Measurements from ENCODE around the gene CHGA.

The CHGA gene

DNA sequence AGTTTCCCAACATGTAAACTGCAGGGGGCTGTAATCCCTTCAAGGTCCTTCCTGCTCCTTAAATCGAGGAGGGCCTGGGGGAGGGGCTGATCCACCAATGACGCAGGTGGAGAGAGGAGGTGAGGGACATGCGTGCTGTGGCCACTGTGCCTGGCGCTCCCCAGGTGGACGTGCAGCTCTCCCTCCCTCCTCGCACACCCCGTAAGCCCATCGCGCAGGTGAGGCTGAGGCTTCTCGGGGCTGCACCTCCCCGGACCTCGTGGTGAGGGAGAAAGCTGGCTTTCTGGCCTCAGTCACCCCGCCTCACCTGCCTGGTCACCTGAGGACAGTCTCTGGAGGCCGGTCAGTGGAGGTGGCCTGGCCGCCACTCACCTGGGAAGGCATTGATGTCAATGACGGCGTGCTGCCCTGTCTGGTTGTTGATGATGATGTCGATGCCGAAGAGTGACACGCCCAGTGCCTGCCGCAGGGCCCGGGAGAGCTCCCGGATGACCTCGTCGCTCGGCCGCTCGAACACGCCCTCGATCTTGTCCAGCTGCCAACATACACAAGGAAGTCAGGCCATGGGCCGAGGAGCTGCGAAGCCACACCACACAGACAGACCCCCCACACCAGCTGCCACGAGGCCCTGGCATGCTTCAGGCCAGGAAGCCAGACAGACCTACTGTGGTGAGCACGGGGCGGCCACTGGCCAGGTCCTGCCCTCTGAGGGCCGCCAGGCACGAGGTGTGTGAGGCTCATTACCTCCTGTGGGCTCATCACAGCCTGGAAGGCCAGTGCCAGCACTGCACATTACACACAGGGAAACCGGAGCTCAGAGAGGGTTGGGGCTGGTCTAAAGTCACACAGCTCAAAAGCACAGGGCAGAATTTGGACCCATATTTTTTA, 23.3 kb downstream of the CHGA start:
- no peak for DNase-seq

DNA sequence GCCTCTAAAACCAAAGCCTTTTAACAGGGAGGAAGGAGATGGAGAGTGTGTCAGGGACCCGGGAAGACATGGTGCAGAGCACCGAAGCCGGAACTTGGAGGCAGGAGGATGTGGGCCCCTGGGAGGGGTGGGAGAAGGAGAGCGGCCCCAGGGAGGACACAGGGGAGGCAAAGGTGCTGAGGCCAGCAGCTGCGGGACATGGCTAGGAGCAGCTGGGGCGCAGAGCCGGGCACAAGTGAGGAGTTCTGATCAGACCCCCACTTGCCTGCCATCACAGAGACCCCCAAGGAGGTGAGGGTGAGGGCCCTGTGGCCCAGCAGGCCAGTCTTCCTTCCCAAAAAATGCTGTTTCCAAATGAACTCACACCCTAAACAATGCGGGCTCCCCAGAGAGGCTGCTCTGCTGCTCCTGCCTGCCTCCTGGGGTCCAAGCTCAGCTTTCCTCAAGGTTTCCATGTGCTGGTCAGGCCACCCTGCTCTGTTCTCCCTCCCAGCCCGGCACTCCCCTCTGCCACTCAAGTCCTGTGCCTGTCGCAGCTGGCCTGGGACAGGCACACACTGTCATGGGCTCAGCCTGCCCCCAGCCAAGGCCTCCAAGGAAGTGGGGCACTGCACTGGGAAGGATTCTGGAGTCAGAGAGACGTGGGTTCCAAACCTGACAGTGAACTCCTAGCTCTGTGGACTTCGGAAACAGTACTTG, 24.0 kb downstream of the CHGA start:
- no peak for DNase-seq

DNA sequence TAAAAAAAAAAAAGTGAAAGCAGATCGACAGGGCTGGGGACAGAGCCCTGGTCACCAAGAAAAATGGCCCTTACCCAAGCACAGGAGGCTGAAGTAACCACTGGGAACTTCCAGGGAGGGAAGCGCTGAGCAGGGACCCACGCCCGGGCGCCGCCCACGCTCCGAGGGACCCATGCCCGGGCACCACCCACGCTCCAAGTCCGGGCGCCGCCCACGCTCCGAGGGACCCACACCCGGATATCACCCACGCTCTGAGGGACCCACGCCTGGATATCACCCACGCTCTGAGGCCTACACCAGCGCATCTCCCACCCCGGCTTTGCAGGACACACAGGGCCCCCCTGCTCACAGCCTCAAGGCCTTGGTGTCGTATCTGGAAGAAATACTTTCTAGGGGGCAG, 25.7 kb downstream of the CHGA start:
- DNase-seq, result no peak

DNA sequence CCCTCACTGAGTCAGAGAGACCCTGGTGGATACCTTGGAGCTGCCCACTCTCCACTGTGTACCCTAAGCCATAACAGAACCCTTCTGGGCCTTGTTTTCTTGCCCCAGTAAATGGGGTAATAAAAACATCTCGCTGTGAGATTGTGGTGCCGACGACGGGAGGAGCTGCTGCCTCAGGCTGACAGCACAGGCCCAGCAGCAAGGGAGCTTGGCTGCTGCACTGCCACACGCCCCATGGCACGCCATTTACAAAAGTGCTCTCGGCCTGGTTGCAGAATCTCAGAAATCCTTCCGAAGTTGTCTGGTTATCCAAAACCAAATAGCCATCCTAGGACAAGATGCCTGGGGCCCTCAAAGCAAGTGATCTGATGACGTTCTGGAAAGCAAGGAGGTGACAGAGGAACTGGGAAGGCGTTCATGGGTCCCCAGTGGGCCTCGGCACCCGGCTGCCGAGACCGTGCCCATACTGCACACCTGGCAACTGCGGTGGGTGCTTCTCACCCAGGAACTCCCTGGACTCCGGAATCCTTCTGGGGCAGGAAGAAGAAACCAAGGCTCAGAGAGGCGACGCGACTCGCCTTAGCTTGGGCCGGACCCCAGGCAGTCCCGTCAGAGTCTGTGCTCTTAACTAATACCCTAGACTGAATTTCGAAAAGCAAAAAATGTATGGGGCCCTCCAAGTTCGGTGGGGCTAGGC, 26.7 kb downstream of the CHGA start:
- no peak for DNase-seq

DNA sequence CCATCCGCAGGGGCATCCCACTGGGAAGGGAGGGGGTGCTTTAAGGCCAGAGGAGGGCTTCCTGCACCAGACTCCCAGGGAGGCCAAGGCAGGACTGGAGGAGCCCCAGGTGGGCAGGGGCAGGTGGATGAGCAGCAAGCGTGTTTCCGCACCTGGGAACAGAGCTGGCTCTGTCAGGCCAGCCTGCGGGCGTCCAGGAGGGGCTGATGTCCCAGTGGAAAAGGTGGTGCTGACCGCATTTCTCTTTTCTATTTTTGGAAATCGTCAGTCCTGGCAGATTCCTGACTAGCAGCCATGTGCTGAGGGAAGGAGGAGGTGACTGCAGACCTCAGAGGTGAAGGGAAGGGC, 27.2 kb downstream of the CHGA start:
- no peak for DNase-seq

DNA sequence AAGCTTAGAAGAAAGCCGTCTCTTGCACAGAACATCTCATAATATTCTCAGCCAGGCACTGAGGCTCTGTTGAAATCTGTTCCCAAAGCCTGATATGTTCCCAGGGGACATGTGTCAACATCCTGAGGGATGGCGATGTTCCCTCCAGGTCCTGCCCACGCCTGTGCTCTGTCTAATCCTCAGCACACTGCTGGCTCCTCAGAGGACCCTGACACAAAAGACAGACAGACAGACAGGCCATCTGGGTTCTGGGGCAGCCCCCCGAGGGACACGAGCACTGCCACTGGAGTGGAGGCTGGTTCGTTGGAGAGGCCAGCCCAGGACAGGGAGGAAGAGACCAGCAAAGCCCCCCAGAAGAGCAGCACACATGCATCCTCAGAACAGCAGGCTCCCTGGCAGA, 27.8 kb downstream of the CHGA start:
- no peak for DNase-seq

DNA sequence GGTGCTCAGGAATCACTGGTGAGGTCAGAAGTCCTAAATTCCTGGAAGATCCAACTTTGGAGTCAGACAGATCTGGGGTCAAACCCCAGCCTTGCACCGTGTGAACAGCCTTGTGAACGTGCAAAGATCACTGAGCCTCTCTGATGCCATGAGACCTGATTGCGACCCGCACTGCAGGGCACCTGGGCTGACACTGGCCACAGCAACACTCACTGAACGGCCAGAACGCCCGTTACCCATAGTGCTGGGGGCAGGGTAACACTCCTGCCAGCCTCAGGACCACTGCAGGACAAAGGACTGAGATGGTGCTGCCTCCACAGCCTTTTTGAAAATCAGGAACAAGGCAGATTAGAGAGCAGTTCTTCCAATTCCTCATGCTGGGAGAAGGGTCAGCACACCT, 28.3 kb downstream of the CHGA start:
- no peak for DNase-seq

DNA sequence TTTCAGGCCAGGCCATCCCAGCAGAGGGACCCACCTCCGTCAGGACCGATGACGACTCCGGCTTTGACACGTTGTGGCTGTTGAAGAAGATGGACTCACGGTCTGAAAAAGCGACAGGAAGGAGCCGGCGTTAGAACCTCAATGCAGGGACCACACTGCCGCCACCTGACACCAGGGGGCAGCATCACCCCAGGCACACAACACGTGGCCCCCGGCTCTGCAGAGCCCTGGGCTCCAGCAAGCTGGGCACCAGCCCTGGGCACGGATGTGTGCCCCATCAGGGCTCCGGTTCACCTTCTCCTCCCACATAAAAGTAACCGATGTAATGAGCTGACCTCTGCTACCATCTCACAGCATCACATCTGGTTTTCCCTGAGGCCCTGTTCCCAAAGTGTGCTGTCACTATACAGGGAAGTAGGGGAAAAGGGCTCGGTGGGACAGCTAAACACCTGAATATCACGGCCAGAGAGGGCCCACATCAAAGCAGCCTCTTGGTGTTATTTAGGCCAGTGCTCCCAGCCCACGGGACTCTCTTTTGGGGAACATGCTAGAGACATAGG, 29.0 kb downstream of the CHGA start:
- DNase-seq, result peak; percentile 69

DNA sequence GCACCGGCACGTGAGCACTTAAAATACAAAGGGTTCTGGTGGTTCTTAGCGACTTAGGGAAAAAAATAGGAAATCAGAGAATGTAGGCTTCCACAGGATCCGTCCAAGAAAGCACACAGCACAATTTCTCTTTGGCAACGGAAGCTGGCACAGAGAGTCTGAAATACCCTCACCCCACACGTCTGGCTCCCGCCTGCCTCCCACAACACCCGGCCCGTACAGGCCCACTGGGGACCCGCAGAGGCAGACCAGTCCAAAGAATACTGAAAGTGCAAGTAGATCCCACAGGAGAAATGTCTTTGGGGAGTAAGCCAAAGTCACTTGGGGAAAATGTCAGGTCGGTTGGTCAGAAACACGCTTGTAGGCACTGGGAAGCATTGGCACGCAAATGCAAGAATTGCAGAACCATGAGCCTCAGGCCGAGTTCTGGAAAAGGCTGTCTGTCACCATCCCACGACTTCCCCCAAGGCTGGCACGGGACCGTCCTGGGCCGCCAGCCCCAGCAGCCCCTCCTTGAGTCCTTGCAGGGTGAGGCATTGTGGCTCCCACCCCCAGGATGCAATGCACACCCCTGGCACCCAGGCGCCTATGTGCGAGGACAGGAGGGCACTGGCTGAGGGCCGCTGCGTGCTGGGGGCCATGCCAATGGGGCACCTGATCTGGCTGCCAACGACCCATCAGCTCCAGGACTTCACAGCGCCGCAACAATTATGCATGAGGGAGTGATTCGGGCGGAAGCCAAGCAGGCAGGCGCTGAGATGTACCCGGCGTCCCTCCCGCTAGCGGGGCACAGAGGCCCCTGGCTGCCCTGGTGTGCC, 29.7 kb downstream of the CHGA start:
- DNase-seq, result no peak

DNA sequence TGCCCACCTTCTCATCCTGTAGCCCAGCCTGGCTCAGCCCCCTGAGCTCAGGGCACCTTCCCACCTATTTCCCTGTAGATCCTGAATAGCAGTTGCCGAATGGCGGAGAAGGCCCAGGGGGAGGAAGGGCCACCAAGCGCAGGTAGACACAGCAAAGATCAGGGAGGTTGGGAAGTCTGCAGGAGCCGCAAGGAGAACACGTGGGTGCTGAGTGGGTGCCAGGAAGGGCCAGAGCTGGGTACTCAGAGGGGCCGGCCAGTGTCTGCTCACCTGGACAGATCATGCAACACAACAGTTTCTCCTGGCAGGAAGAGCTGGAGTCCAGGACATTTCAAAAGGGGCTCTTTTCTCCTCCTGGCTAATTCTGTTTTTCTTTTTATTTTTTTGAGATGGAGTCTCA, 30.6 kb downstream of the CHGA start:
- DNase-seq, result no peak

DNA sequence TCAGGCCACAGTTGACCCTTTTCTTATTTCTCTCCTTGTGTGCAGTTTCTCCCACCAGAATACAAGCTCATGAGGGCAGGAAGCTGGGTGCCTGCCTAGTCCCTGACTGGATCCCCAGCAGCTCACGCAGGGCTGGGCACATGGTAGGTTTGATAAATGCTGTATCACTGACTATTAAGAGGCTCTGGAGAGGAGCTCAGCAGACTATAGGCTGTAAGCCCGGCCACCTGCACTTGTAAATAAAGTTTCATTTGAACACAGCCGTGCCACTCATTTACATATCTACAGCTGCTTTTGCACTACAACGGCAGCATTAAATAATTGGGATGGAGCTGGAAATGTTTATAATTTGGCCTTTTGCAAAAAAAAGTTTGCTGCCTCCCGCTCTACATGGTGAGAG, 32.0 kb downstream of the CHGA start:
- DNase-seq, result no peak

DNA sequence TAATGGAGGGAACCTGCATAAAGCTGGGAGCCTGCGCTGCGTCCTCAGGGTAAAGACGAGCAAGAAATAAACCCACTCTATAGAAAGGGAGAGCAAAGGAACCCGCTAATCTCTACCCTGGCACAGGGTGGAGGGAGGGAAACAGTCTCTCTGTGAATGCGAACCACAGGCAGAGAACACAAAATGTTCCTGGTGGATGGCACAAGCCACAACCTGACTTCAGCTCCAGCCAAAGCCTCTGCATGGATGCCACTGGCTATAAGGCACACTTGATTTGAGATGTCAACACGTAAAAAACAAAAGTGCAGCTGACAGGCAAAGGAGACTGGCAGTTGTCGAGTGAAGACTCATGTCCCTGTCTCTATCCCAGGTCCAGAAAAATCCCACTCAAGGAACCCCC, 32.4 kb downstream of the CHGA start:
- no peak for DNase-seq

DNA sequence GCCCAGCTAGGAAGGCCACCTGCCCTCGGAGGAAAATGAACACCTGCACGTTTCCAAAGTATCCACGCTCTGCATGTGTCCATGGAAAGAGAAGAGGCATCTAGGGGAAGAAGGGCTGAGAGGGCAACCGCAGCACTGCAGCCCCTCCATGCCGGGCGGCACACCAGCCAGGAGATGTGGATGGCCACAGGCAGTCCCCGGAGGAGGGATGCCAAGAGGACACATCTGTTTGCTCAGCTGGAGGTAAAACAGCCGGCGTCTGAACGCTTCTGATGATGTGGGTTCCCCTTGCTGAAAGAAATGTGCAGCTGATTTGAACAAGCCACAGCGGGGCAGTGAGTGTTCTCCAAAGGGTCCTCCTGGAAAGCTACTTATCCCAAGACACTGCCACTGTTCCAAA, 34.0 kb downstream of the CHGA start:
- DNase-seq, result no peak

DNA sequence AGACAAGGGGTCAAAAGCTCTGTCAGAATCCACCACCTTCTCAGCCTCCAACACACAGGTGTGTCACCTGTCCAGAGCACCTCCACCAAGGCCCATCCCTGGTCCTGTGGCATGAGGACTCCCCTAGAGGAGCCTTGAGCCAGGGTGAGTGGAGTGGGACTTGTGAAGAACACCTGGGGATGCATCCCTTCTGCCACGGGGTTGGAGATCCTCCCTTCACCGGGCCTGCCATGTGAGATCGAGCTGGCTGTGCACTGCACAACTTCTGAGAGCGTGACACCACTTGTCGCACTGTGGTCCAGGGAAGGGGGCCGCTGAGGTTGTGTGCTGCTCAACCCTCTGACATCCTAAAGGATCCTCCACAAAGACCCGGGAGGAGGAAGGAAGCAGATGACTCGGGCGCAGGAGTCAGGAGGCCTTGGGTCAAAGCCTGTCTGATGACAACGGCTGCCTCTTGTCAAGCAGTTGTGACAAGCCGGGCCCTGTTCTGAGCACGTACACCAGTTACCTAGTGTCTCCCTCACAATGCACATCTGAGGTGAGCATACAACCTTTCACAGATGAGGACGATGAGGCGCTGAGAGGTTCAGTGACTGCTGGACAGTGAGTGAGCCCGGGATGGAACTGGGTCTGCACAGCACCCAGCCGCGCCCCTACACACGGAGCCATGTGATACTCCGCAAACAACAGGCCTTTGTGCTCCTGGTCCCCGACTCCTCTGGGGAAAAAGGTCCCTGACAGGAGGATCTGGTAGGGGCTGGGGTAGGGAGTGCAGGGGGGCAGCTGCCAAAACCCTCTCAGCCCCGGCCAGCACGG, 35.6 kb downstream of the CHGA start:
- DNase-seq, result no peak

DNA sequence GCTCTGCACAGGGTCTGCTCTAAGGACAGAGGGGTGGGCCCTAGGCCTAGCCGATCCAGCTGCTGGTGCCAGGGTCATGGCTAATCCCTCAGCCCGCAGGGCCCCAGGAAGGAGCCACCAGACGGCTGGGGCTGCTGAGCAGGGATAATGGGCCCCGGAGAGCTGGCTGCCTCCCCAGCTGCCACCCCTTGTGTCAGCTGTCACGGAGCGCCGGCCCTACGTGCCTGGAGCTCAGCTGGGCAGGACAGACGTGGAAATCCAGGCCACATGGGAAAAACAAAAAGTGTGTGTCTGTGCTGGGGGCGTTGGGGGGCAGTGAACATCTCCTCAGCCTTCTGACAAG, 36.2 kb downstream of the CHGA start:
- DNase-seq, result no peak

DNA sequence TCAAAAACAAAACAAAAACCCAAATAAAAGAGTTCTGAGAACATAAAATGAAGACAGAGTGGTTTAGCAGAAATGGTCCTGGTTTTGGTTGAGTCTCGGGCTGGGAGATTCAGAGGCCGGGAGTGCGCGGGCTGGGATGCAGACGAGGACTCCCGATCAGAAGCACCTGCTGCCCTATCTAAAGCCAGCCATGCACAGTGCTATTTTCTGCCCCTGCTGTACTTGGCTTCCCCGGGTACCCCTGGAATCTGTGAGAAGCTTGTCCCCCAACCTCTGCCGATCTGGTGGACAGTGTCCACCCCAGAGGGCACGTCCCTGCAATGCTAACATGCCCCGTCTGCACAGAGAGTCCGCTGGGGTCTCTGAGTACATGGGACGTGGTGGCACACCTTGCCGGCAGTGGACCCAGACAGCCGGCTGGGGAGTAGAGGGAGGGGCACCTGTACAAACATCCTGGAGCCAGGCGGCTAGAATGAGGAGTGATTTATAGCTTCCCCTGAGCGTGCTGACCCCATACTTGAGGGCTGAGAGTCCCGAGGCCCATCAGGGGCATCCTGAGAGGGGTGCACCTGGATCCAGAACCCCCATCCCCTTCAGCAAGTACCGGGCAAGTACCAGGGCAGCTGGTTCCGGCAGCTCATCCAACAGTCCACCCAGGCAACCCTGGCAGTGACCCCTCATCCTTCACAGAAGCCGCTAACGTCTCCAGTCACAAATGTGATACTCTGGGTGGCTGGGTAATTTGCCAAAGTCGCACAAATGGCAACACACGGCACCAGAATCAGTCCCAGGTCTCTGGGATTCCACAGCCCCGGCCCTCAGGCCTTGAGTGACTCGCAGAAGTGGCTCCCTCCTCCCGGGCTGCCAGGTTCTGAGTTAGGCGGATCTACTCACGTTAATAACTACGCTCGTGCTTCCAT, 37.1 kb downstream of the CHGA start:
- no peak for DNase-seq

DNA sequence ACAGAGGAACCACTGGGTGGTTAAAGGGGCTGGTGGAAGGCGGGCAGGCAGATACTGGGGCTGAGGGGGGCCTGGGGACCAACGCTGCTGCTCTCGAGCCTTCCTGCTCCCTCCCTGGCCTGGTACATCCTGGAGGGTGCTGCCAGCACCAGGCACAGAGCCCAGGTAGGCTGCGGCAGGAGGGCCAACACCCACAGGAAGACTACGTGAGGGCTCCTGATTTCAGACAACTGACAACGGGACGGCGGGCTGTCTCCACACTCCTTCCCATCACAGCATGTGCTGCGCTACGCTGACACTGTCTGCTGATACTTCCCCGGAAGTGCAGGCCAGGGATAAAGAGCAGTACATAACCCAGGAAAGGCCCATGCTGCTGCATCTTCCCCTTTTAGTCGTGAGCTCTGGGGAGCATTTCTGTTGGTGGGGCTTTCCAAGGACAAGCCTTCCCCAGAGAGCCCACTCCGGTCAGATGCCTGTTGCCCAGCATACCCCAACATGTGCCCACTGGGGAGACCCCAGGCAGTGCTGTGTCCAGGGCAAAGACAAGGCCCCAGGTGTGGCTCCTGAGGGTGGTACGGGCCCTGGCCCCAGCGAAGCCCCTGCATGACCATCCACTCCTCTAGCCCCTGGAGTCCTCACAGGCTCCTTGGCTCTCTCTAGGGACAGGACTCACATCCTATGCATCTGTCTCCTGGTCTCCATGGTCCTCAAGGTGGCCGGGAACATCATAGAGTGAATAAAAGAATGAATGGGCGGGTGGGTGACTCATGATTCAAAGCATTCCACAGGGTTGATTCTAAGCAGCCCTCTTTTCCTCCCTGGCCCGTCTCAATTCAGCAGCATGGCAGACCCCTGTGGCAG, 38.0 kb downstream of the CHGA start:
- DNase-seq, result no peak

DNA sequence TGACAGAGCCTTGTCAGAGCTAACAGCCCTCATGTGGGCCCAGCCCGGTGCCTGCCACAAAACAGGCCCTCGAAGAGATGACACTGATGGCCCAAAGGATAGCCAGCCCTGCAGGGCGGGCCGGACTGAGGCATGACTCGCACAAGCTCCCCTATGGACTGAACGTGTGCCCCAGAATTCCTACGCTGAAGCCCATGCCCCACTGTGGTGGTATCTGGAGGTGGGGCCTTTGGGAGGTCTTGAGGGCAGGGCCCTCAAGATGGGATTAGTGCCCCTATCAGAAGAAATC, 38.6 kb downstream of the CHGA start:
- no peak for DNase-seq

DNA sequence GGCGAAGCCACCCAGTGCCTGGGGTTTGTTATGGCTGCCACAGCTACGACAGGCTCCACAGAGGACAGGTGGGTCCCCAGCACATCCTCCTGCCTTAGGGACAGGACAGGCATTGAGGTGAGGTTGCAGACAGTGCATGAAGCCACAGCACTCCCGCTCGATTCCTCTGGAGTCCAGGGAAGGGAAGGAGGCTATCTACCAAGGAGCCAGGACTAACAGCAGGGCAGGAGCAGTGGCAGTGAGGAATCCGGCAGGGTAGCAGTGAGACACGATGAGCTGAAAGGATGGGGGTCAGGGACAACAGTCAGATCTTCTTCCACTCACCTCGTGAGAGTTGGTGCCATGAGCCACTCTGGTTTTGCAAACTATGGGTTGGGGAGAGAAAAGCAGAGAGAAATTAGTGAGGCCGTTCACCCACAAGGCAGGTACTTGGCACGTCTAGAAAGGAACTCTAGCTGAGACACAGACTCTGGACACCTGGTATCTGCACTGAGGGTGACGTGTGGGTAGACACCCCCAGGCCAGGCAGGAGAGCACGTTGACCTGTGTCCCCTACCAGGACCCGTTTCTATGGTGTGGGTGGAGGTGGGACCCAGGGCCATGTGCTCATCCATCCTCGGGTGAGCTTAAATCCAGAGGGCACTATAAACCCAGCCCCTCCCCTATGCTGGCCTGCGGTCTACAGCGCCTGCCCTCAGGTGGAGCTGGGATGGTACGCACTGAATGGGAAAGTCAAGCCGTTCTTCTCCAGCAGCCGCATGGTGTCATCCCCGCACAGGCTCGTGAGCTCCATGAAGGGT, 39.3 kb downstream of the CHGA start:
- DNase-seq, result no peak

DNA sequence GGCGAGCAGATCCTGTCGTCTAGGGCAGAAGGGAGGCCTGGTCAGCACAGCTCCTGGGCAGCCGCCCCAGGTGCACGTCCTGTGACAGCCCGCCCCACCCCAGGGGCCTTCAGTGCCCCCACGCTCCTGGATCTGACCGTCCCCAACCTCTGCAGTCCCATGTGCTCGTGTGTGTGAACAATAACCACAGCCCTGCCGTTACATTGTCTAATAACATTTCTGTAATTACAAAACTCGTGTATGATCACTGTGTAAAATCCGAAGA, 39.8 kb downstream of the CHGA start:
- DNase-seq, result no peak
